Peyer's patch (tissue), 4 donors: ENCODE results near the gene PTPRJ.

Experiments
- POLR2A ChIP-seq, 2 donors: fragments of 450-650 bp; IDR thresholded peaks; one replicate each; pipeline ENCODE4 v1.5.1; 2017; ENCODE audit warnings: antibody characterized with exemption in 2 of 2, mild to moderate bottlenecking in 2 of 2, moderate library complexity in 2 of 2
- TF ChIP-seq, protein P1 (sequence below), 6 experiments: fragments of 450-650 bp in 4 of 6; fragments of 200-600 bp in 2 of 6; sonication (generic) in 1 of 6; IDR thresholded peaks; one replicate each; pipeline ENCODE4 v1.5.1; 2017 to 2019; ENCODE audit warnings: antibody characterized with exemption in 6 of 6, mild to moderate bottlenecking in 3 of 6, moderate library complexity in 1 of 6

DNA sequence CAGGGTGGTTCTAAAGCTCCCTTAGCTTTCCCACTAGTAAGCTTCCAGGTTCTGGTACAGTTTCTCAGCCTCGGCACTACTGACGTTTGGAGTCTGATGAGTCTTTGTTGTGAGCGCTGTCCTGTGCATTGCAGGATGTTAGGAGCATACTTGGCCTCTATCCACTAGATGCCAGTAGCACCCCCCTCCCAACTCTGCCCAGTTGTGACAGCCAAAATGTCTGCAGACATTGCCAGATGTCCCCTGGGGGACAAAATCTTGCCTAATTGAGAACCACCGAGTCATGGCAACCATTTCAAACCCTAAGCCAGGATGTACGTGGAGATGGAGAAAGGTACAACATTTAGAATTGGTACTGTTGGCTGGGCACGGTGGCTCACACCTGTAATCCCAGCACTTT lies 68.7 kb downstream of the PTPRJ start:
- TF ChIP-seq, protein P1, sequence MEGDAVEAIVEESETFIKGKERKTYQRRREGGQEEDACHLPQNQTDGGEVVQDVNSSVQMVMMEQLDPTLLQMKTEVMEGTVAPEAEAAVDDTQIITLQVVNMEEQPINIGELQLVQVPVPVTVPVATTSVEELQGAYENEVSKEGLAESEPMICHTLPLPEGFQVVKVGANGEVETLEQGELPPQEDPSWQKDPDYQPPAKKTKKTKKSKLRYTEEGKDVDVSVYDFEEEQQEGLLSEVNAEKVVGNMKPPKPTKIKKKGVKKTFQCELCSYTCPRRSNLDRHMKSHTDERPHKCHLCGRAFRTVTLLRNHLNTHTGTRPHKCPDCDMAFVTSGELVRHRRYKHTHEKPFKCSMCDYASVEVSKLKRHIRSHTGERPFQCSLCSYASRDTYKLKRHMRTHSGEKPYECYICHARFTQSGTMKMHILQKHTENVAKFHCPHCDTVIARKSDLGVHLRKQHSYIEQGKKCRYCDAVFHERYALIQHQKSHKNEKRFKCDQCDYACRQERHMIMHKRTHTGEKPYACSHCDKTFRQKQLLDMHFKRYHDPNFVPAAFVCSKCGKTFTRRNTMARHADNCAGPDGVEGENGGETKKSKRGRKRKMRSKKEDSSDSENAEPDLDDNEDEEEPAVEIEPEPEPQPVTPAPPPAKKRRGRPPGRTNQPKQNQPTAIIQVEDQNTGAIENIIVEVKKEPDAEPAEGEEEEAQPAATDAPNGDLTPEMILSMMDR (IDR thresholded peaks at IDR 0.05), result no peak
- TF ChIP-seq POLR2A (IDR thresholded peaks at IDR 0.05), result no peak
